H9 (cell line): ENCODE measurements around the gene GARIN5A. TPM values are rescaled to one million over a fixed set of nuclear protein-coding genes. Genes with fewer than 3 reads are reported as not detected.

Experiments used
- DNase-seq: peaks from one replicate; pipeline ENCODE4 v3.0.0-alpha.2; 2017
- H2AFZ ChIP-seq: one replicate; pipeline ENCODE4 v1.6.1; 2013; ENCODE audit warnings: mild to moderate bottlenecking, low read length, control low read depth, moderate library complexity
- H2AK5ac ChIP-seq: 2 replicates; pipeline ENCODE4 v1.6.1; 2013; ENCODE audit warnings: low read length, control low read depth, mixed read lengths; ENCODE audit not compliant: insufficient read length
- H2BK120ac ChIP-seq: one replicate; pipeline ENCODE4 v1.6.1; 2013; ENCODE audit warnings: low read depth, mild to moderate bottlenecking, low read length, control low read depth, inconsistent platforms; ENCODE audit not compliant: poor library complexity, severe bottlenecking
- H2BK12ac ChIP-seq: 2 replicates; pipeline ENCODE4 v1.6.1; 2013; ENCODE audit warnings: low read length, control low read depth, mixed read lengths, low read depth; ENCODE audit not compliant: insufficient read length
- H2BK15ac ChIP-seq: 2 replicates; pipeline ENCODE4 v1.6.1; 2013; ENCODE audit warnings: low read depth, low read length, control low read depth
- H2BK20ac ChIP-seq: one replicate; pipeline ENCODE4 v1.6.1; 2013; ENCODE audit warnings: low read depth, mild to moderate bottlenecking, low read length, control low read depth, inconsistent platforms; ENCODE audit not compliant: poor library complexity, severe bottlenecking
- H2BK5ac ChIP-seq: 2 replicates; pipeline ENCODE4 v1.6.1; 2013; ENCODE audit warnings: low read length, control low read depth, mixed read lengths; ENCODE audit not compliant: insufficient read length
- H3K14ac ChIP-seq: 2 replicates; pipeline ENCODE4 v1.6.1; 2013; ENCODE audit warnings: low read length, control low read depth; ENCODE audit not compliant: insufficient read depth
- H3K18ac ChIP-seq: 2 replicates; pipeline ENCODE4 v1.6.1; 2013; ENCODE audit warnings: low read depth, mild to moderate bottlenecking, mixed read lengths, low read length, control low read depth; ENCODE audit not compliant: insufficient read length
- H3K23ac ChIP-seq: 2 replicates; pipeline ENCODE4 v1.6.1; 2013; ENCODE audit warnings: low read length, control low read depth, mixed read lengths, low read depth; ENCODE audit not compliant: insufficient read length
- H3K23me2 ChIP-seq: 2 replicates; pipeline ENCODE4 v1.6.1; 2013; ENCODE audit warnings: low read depth, mild to moderate bottlenecking, mixed read lengths, low read length, control low read depth; ENCODE audit not compliant: insufficient read length, poor library complexity, severe bottlenecking
- H3K27ac ChIP-seq: 2 replicates; pipeline ENCODE4 v1.5.1; 2013; ENCODE audit warnings: low read length, control low read depth, mixed read lengths, low read depth; ENCODE audit not compliant: insufficient read length
- H3K27me3 ChIP-seq: 2 replicates; pipeline ENCODE4 v1.6.1; 2013; ENCODE audit warnings: low read length, control low read depth, inconsistent platforms; ENCODE audit not compliant: insufficient read depth
- H3K4ac ChIP-seq: 2 replicates; pipeline ENCODE4 v1.6.1; 2013; ENCODE audit warnings: low read depth, mild to moderate bottlenecking, control low read depth, inconsistent platforms, low read length, moderate library complexity
- H3K4me1 ChIP-seq: 2 replicates; pipeline ENCODE4 v1.6.1; 2013; ENCODE audit warnings: low read length, control low read depth, inconsistent platforms; ENCODE audit not compliant: insufficient read depth
- H3K4me2 ChIP-seq: 2 replicates; pipeline ENCODE4 v1.6.1; 2013; ENCODE audit warnings: low read length, control low read depth, mixed read lengths; ENCODE audit not compliant: insufficient read length, insufficient read depth
- H3K56ac ChIP-seq: 2 replicates; pipeline ENCODE4 v1.6.1; 2013; ENCODE audit warnings: low read depth, mild to moderate bottlenecking, mixed read lengths, low read length, control low read depth; ENCODE audit not compliant: insufficient read length
- H3K79me1 ChIP-seq: 2 replicates; pipeline ENCODE4 v1.6.1; 2013; ENCODE audit warnings: low read depth, mild to moderate bottlenecking, moderate library complexity, low read length, control low read depth, inconsistent platforms; ENCODE audit not compliant: insufficient read depth, poor library complexity, severe bottlenecking
- H3K79me2 ChIP-seq: 2 replicates; pipeline ENCODE4 v1.6.1; 2013; ENCODE audit warnings: low read length, control low read depth, inconsistent platforms; ENCODE audit not compliant: insufficient read depth
- H3K9ac ChIP-seq: 2 replicates; pipeline ENCODE4 v1.6.1; 2013; ENCODE audit warnings: low read length, control low read depth, mixed read lengths; ENCODE audit not compliant: insufficient read length; ENCODE audit errors: extremely low read depth
- H3K9me3 ChIP-seq: one replicate; pipeline ENCODE4 v1.6.1; 2013; ENCODE audit warnings: low read depth, low read length, inconsistent platforms; ENCODE audit not compliant: control insufficient read depth
- H3T11ph ChIP-seq: one replicate; pipeline ENCODE4 v1.6.1; 2013; ENCODE audit warnings: mild to moderate bottlenecking, low read length, control low read depth, inconsistent platforms
- H4K20me1 ChIP-seq: one replicate; pipeline ENCODE4 v1.6.1; 2013; ENCODE audit not compliant: control insufficient read depth, insufficient read length, insufficient read depth
- H4K5ac ChIP-seq: 2 replicates; pipeline ENCODE4 v1.6.1; 2013; ENCODE audit warnings: low read depth, mild to moderate bottlenecking, mixed read lengths, low read length, control low read depth; ENCODE audit not compliant: insufficient read length
- H4K8ac ChIP-seq: replicated peaks from 2 replicates; pipeline ENCODE4 v1.6.1; 2013; ENCODE audit warnings: low read length, control low read depth, mixed read lengths, low read depth; ENCODE audit not compliant: insufficient read length
- H4K91ac ChIP-seq: 2 replicates; pipeline ENCODE4 v1.6.1; 2013; ENCODE audit warnings: low read depth, mild to moderate bottlenecking, moderate library complexity, mixed read lengths, low read length, control low read depth; ENCODE audit not compliant: insufficient read length
- H3K27ac Mint-ChIP-seq, 3 experiments: 2 replicates in 2 of 3; 3 replicates in 1 of 3; pipeline ENCODE4 v1.8.0; 2020 to 2021; ENCODE audit warnings: mixed read lengths in 3 of 3, mild to moderate bottlenecking in 1 of 3, moderate library complexity in 1 of 3
- H3K27me3 Mint-ChIP-seq: 2 replicates; pipeline ENCODE4 v1.8.0; 2021; ENCODE audit warnings: low read depth, mild to moderate bottlenecking, moderate library complexity, mixed read lengths
- H3K36me3 Mint-ChIP-seq, 3 experiments: 2 replicates in 2 of 3; 3 replicates in 1 of 3; pipeline ENCODE4 v1.8.0; 2020 to 2021; ENCODE audit warnings: low read depth in 3 of 3, mixed read lengths in 3 of 3; ENCODE audit not compliant: insufficient read depth in 1 of 3
- H3K4me1 Mint-ChIP-seq, 2 experiments: 2 replicates each; pipeline ENCODE4 v1.8.0; 2020; ENCODE audit warnings: mixed read lengths in 2 of 2
- H3K4me3 Mint-ChIP-seq, 2 experiments: 2 replicates in 1 of 2; 3 replicates in 1 of 2; pipeline ENCODE4 v1.8.0; 2020 to 2021; ENCODE audit warnings: mild to moderate bottlenecking in 2 of 2, mixed read lengths in 2 of 2, moderate library complexity in 1 of 2
- H3K9me3 Mint-ChIP-seq, 2 experiments: 2 replicates in 1 of 2; 3 replicates in 1 of 2; pipeline ENCODE4 v1.8.0; 2020; ENCODE audit warnings: mild to moderate bottlenecking in 2 of 2, mixed read lengths in 2 of 2, moderate library complexity in 1 of 2
- CTCF ChIP-seq: fragments of 200-600 bp; sonication (generic); conservative IDR thresholded peaks from 3 replicates; pipeline ENCODE4 v1.8.0; 2021; ENCODE audit warnings: antibody characterized with exemption, mild to moderate bottlenecking
- WGBS: extraction: QIAGEN DNeasy Blood & Tissue Kit; methylation state at CpG from one replicate; pipeline ENCODE4 v1.1.7; 2013; ENCODE audit warnings: missing lambda C conversion rate, low lambda C conversion rate, mixed read lengths; ENCODE audit not compliant: insufficient read length; ENCODE audit errors: extremely low coverage; 5-methylcytosine and 5-hydroxymethylcytosine counted together
- total RNA-seq: library from RNA; stranded (reverse); gene quantifications from 2 replicates; pipeline ENCODE4 v1.2.1, GENCODE V29; 2021

Gene GARIN5A
- total RNA-seq, 1 experiment from 2014 or later: 9.5 TPM

DNA sequence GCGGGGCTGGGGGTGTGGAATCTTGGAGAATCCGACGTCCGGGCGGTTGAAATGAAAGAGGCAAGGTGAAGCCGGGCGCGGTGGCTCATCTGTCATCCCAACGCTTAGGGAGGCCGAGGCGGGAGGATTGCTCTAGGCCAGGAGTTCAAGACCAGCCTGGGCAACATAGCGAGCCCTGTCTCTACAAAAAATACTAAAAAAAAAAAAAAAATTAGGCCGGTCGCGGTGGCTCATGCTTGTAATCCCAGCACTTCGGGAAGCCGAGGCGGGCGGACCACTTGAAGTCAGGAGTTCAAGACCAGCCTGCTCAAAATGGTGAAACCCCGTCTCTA is 225 bp upstream of the GARIN5A start:
- H3K4me1 ChIP-seq: peaks cover 4% of the 10 kb centered on the region; the same call in 1 of the 2 replicates
- no peak overlapping the region for H3K4ac ChIP-seq
- H3K27me3 ChIP-seq: no peaks in the 10 kb centered on the region
- no peak overlapping the region for H3K18ac ChIP-seq
- no peak overlapping the region for H3K14ac ChIP-seq
- H4K5ac ChIP-seq: no peak overlapping the region
- no CpG with 5 or more reads among the region's 20 CpGs for WGBS
- H3K36me3 Mint-ChIP-seq: peaks cover 32 to 39% (median 36%) of the 10 kb centered on the region in 3 experiments
- H3K4me2 ChIP-seq: peak overlapping the region; percentile 42
- H3K27ac ChIP-seq: no peak overlapping the region
- H2BK15ac ChIP-seq: no peak overlapping the region
- DNase-seq: no peak
- TF ChIP-seq CTCF: no peak
- no peak overlapping the region for H2AK5ac ChIP-seq
- no peak overlapping the region for H4K91ac ChIP-seq
- H3K9ac ChIP-seq: no peak overlapping the region
- H3K23ac ChIP-seq: no peak overlapping the region
- H2BK12ac ChIP-seq: no peak overlapping the region
- H3K9me3 Mint-ChIP-seq: peaks cover 10 to 21% of the 10 kb centered on the region in 2 experiments
- no peaks in the 10 kb centered on the region for H3K23me2 ChIP-seq
- H3K9me3 ChIP-seq: peaks cover 7% of the 10 kb centered on the region
- H3K4me3 Mint-ChIP-seq: peak overlapping the region; percentile 96 to 99
- H2BK20ac ChIP-seq: no peak overlapping the region
- no peak overlapping the region for H2AFZ ChIP-seq
- peaks cover 8 to 21% of the 10 kb centered on the region in 2 experiments for H3K4me1 Mint-ChIP-seq
- H4K20me1 ChIP-seq: no peaks in the 10 kb centered on the region
- peak overlapping the region; percentile 98 to 99 (median 98) for H3K27ac Mint-ChIP-seq
- peaks cover 9% of the 10 kb centered on the region for H3K79me1 ChIP-seq
- no peak overlapping the region for H2BK120ac ChIP-seq
- peaks cover 5% of the 10 kb centered on the region; the same call in 1 of the 2 replicates for H3K79me2 ChIP-seq
- H3K27me3 Mint-ChIP-seq: peaks cover 2% of the 10 kb centered on the region; the same call in 1 of the 2 replicates
- H3K56ac ChIP-seq: no peak overlapping the region
- no peak overlapping the region for H3T11ph ChIP-seq
- H2BK5ac ChIP-seq: no peak overlapping the region
- no peak overlapping the region for H4K8ac ChIP-seq
